Adrenal gland (tissue), 12 donors: ENCODE measurements around the gene LRPAP1. TPM values are rescaled to one million over a fixed set of nuclear protein-coding genes. Genes with fewer than 3 reads are reported as not detected.

Experiments used
- DNase-seq, 7 donors: peaks; one replicate each; pipeline ENCODE4 v3.0.0-alpha.2; 2019 to 2020
- H3K27ac ChIP-seq, 5 donors: fragments of 200-600 bp; sonication (generic) in 4 of 5; 1 replicate in 3 of 5; 2 replicates in 2 of 5; pipeline versions ENCODE4 v1.5.1 to v1.8.0; 2016 to 2020; ENCODE audit warnings: mild to moderate bottlenecking in 1 of 5
- H3K27me3 ChIP-seq: fragments of 200-600 bp; 2 replicates; pipeline ENCODE4 v1.8.0; 2021
- H3K36me3 ChIP-seq, 2 donors: fragments of 200-600 bp; replicated peaks in 1 of 2; 1 replicate in 1 of 2; 2 replicates in 1 of 2; pipeline versions ENCODE4 v1.5.1 to v1.8.0; 2018 to 2022
- H3K4me1 ChIP-seq, 2 donors: fragments of 200-600 bp; replicated peaks in 1 of 2; 1 replicate in 1 of 2; 2 replicates in 1 of 2; pipeline versions ENCODE4 v1.5.1 to v1.8.0; 2018 to 2021
- H3K4me3 ChIP-seq, 4 donors: fragments of 200-600 bp; sonication (generic) in 3 of 4; one replicate each; pipeline ENCODE4 v1.5.1; 2016 to 2018
- H3K9me3 ChIP-seq, 3 donors: fragments of 200-600 bp; sonication (generic) in 1 of 3; replicated peaks in 1 of 3; 1 replicate in 2 of 3; 2 replicates in 1 of 3; pipeline versions ENCODE4 v1.5.1 to v1.8.0; 2016 to 2021
- POLR2A ChIP-seq, 2 donors: fragments of 450-650 bp; IDR thresholded peaks; one replicate each; pipeline ENCODE4 v1.6.1; 2017; ENCODE audit warnings: antibody characterized with exemption in 2 of 2, mild to moderate bottlenecking in 2 of 2, moderate library complexity in 1 of 2
- WGBS, 4 donors: extraction: QIAGEN DNeasy Blood & Tissue Kit in 2 of 4; methylation state at CpG; one replicate each; pipeline versions ENCODE4 v1.1.5 to v1.1.7; 2013 to 2017; 5-methylcytosine and 5-hydroxymethylcytosine counted together
- intact Hi-C, 2 donors: fragments of 100-400 bp; cut with DNase I; formaldehyde crosslinking; loops; one replicate each; pipeline versions ENCODE4 v1.14.1 to v1.15.0; 2022 to 2023
- polyA plus RNA-seq, 3 donors: library from polyadenylated mRNA; stranded (reverse); fragments of 200-250 nt in 2 of 3; fragments of 350-450 nt in 1 of 3; fragmentation: Illumina TruSeq in 1 of 3; extraction: RNeasy Lipid Tissue Mini Kit (QIAGEN cat#74804) in 1 of 3; gene quantifications; one replicate each; pipeline ENCODE4 v1.2.3, GENCODE V29; 2013 to 2014
- total RNA-seq, 9 donors: library from RNA; depleted of rRNA in 4 of 9; stranded (reverse); fragments of >200 nt in 4 of 9; fragments of 120-200 nt in 1 of 9; fragmentation: NEBNext Ultra II Directional in 1 of 9; extraction: Animal tissue kit (Norgen Biotek cat#: 25700) in 1 of 9; gene quantifications; one replicate each; pipeline versions ENCODE4 v1.1.0 to v1.2.4, GENCODE V29; 2013 to 2023
- TF ChIP-seq, protein P1 (sequence below), 6 experiments: fragments of 450-650 bp in 4 of 6; fragments of 200-600 bp in 2 of 6; sonication (generic) in 1 of 6; IDR thresholded peaks; 1 replicate in 5 of 6; 2 replicates in 1 of 6; pipeline versions ENCODE4 v1.5.1 to v1.8.0; 2016 to 2021; ENCODE audit warnings: antibody characterized with exemption in 6 of 6, mild to moderate bottlenecking in 2 of 6, moderate library complexity in 1 of 6
- donor health status: healthy with polysubstance abuse.
- donor health status: Bipolar disorder and iron deficiency.
- donor health status: DM: yes; HTN: yes; CAD: no.
- donor health status: DM: no; HTN: no; CAD: no.
- donor health status: DM: no; HTN: no; CAD: no.
- donor health status: DM: yes; HTN: yes; CAD: no.

The LRPAP1 gene
- total and polyA plus RNA-seq, 12 donors: 32.9 to 309 (median 188) TPM

DNA sequence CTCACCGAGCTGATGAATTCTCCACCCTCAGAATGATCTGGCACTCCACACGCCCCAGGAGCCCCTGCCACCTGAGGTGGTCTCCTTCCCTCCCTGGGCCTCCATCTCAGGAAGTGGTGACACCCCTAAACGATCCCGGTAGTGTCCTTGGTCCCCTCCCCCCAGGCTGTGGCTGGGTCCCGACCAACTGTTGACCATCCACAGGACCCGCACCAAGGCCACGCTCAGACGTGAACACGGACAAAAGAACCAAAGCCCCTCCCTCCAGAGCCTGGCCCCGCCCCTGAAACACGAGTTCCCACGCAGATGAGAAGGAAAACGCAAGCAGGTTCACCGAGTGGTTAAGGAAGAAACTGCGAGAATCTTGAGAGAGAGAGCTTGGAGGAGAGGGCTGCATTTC lies 16.6 kb downstream of the LRPAP1 start:
- no peak for DNase-seq
- Histone ChIP-seq H3K27ac (no peak overlapping the region), H3K4me3 (no peak overlapping the region), H3K4me1 (no peaks in the 10 kb centered on the region), H3K27me3 (no peaks in the 10 kb centered on the region), H3K36me3 (peaks cover 0 to 82% of the 10 kb centered on the region in 2 donors), H3K9me3 (no peaks in the 10 kb centered on the region)
- TF ChIP-seq, protein P1, sequence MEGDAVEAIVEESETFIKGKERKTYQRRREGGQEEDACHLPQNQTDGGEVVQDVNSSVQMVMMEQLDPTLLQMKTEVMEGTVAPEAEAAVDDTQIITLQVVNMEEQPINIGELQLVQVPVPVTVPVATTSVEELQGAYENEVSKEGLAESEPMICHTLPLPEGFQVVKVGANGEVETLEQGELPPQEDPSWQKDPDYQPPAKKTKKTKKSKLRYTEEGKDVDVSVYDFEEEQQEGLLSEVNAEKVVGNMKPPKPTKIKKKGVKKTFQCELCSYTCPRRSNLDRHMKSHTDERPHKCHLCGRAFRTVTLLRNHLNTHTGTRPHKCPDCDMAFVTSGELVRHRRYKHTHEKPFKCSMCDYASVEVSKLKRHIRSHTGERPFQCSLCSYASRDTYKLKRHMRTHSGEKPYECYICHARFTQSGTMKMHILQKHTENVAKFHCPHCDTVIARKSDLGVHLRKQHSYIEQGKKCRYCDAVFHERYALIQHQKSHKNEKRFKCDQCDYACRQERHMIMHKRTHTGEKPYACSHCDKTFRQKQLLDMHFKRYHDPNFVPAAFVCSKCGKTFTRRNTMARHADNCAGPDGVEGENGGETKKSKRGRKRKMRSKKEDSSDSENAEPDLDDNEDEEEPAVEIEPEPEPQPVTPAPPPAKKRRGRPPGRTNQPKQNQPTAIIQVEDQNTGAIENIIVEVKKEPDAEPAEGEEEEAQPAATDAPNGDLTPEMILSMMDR (IDR thresholded peaks at IDR 0.05): no peak
- no peak for TF ChIP-seq POLR2A (IDR thresholded peaks at IDR 0.05)
- 67 to 79% (median 76%) methylated on average over 13 to 15 of the region's 15 CpGs for WGBS, 4 donors
- intact Hi-C loops: no loop called here

DNA sequence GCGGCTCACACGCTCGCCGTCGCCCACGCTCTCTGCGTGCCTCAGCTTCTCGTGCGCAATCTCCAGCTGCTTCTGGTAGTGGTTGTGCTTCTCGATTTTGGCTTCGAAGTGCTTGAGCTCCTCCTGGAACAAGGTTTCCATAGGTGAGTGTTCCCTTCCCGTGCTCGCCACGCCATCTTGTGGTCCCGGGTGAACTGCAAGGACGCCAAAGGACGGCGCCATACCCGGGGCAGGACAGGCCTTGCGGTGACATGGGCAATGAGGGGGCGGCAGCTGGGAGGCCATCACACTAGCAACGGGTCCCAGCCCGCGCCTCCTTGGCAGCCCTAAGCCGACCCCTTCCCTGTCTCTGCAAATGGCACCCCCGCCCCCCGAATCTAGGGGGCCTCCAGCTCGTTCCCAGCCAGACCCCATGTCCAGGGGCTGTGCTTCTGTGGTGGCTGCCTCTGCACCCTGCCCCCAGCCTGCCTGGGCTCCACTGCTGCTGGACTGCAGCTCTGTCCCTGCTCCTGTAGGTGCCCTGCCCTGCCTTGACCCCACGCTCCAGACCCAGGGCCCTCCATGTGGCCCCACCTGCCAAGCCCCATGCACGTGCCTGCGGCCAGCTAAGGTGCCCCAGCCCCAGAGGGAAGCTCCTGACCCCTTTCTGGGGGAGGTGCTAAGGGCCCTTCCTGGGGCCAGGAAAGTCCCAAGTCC lies 17.3 kb downstream of the LRPAP1 start:
- H3K27me3 ChIP-seq: no peaks in the 10 kb centered on the region
- no peak overlapping the region for H3K4me3 ChIP-seq
- no peaks in the 10 kb centered on the region for H3K9me3 ChIP-seq
- 88 to 94% (median 91%) methylated on average over 21 to 31 of the region's 31 CpGs for WGBS, 4 donors
- no peak for DNase-seq
- TF ChIP-seq, protein P1 (IDR thresholded peaks at IDR 0.05): no peak
- no peak for TF ChIP-seq POLR2A (IDR thresholded peaks at IDR 0.05)
- peak overlapping the region in 1 of 5 donors; percentile 8 for H3K27ac ChIP-seq
- H3K4me1 ChIP-seq: no peaks in the 10 kb centered on the region
- peaks cover 0 to 80% of the 10 kb centered on the region in 2 donors for H3K36me3 ChIP-seq
- intact Hi-C loops: no loop called here

DNA sequence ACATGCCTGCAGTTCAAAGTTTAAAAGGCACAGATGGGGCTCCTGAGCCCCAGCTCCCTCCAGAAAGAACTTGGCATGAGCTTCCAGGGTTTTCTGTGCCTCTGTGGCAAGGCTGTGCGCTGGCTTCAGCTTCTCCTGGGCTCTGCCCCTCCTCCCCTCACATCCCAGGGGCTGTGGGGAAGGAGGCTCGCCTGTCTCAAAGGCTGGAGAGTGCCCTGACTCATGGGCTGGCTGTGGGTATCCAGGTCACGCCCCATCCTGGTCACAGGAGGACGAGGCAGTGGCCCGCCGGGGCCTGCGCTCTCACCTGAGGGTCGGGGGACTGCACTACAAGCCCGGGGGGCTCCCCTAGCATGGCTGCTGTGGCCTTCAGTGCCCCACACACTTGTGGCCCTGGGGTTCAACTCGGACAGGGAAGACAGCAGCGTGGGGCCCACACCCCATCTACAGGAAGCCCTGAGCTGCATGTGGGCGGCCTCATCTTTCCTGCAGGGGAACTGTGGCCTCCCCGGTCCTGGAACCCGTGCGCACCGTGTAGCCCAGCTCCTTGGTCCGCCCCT lies 17.9 kb downstream of the LRPAP1 start:
- no peak overlapping the region for H3K4me3 ChIP-seq
- intact Hi-C loops: no loop called here
- peak in 2 of 7 donors; percentile 58 to 63 for DNase-seq
- TF ChIP-seq, protein P1 (IDR thresholded peaks at IDR 0.05): no peak
- no peak for TF ChIP-seq POLR2A (IDR thresholded peaks at IDR 0.05)
- no peaks in the 10 kb centered on the region for H3K4me1 ChIP-seq
- peak overlapping the region in 1 of 5 donors; percentile 8 for H3K27ac ChIP-seq
- H3K9me3 ChIP-seq: no peaks in the 10 kb centered on the region
- H3K27me3 ChIP-seq: no peaks in the 10 kb centered on the region
- peaks cover 0 to 77% of the 10 kb centered on the region in 2 donors for H3K36me3 ChIP-seq
- 74 to 87% (median 84%) methylated on average over 11 to 17 of the region's 17 CpGs for WGBS, 4 donors

DNA sequence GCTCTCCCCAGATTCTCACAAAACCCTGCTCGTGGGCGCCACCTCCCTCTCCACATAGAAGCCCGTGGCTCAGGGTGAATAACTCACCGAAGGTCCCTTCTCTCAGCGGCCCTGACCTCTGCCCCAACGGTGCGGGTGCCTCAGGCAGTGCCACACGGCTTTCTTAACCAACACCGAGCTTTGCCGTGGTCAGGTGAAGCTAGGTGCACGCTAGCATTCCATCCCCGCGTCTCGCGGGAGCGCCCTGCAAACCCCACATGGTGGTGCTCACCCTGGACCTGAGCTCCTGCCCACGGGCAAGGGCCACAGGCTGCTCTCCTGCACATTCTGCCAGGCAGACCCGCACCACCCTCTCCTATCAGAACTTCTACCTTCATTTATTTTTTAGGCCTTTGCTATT lies 18.4 kb downstream of the LRPAP1 start:
- peaks cover 0 to 74% of the 10 kb centered on the region in 2 donors for H3K36me3 ChIP-seq
- WGBS, 4 donors: 83 to 89% (median 86%) methylated on average over 11 to 18 of the region's 18 CpGs
- no peak overlapping the region for H3K27ac ChIP-seq
- intact Hi-C loops: no loop called here
- H3K4me1 ChIP-seq: no peaks in the 10 kb centered on the region
- H3K4me3 ChIP-seq: no peak overlapping the region
- DNase-seq: no peak
- no peaks in the 10 kb centered on the region for H3K9me3 ChIP-seq
- no peaks in the 10 kb centered on the region for H3K27me3 ChIP-seq
- TF ChIP-seq, protein P1 (IDR thresholded peaks at IDR 0.05): no peak
- no peak for TF ChIP-seq POLR2A (IDR thresholded peaks at IDR 0.05)
